Measurements from ENCODE around the gene RNU1-2. TPM values are rescaled to one million over a fixed set of nuclear protein-coding genes. Genes with fewer than 3 reads are reported as not detected.
"Not testable (repeated sequence)": the region's sequence is repeated elsewhere in the genome, so short reads cannot be mapped to it uniquely, and the experiment has no call there.

The RNU1-2 gene
- total RNA-seq (2013) = 946 TPM
- not detected for polyA plus RNA-seq
- polyA minus RNA-seq = not detected in 2 replicates
- 14.5 to 109 (median 21.6) reads per million in 11 experiments for total RNA-seq

DNA sequence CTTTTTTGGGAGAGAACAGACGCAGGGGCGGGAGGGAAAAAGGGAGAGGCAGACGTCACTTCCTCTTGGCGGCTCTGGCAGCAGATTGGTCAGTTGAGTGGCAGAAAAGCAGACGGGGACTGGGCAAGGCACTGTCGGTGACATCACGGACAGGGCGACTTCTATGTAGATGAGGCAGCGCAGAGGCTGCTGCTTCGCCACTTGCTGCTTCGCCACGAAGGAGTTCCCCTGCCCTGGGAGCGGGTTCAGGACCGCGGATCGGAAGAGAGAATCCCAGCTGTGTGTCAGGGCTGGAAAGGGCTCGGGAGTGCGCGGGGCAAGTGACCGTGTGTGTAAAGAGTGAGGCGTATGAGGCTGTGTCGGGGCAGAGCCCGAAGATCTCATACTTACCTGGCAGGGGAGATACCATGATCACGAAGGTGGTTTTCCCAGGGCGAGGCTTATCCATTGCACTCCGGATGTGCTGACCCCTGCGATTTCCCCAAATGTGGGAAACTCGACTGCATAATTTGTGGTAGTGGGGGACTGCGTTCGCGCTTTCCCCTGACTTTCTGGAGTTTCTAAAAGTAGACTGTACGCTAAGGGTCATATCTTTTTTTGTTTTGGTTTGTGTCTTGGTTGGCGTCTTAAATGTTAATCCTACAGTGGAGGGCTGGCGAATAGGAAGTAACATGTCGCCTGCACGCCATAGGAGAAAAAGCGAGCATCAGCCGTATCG lies at the start of gene RNU1-2:
RNU1-2 (plus strand) TSS at position 383 of the 718 bp plus-strand sequence.
- H3K36me3 Mint-ChIP-seq; H3K36me3 ChIP-seq (replicated peaks in 1 of 2; ENCODE audit: control insufficient read depth in 1 of 2, insufficient read depth in 2 of 2, low read length in 2 of 2); H3K9me3 ChIP-seq (replicated peaks in 1 of 2; ENCODE audit: control insufficient read depth in 1 of 2, insufficient read depth in 1 of 2, low read length in 2 of 2); H3K9me3 Mint-ChIP-seq; H3K79me2 ChIP-seq (ENCODE audit: insufficient read depth, low read length); intact Hi-C loops (cut with micrococcal nuclease); H3K27me3 Mint-ChIP-seq (ENCODE audit: low read depth in 3 of 3); H3K27me3 ChIP-seq (ENCODE audit: control insufficient read depth in 2 of 2, insufficient read depth in 2 of 2, low read length in 2 of 2); H4K20me1 ChIP-seq (ENCODE audit: insufficient read depth, low read length): not testable (repeated sequence)
- H3K4me1 ChIP-seq (ENCODE audit: control insufficient read depth in 1 of 2, insufficient read depth in 2 of 2, low read length in 2 of 2) = peaks cover 14 to 20% of the 10 kb centered on the region in 2 donors
- H3K4me3 ChIP-seq (replicated peaks in 1 of 3; ENCODE audit: low read depth in 2 of 3, low read length in 3 of 3) = peak within 1 kb of the TSS; percentile 38 to 77 (median 58)
- H2AFZ ChIP-seq (ENCODE audit: insufficient read depth, low read depth, low read length, poor library complexity, severe bottlenecking) = peak within 1 kb of the TSS; percentile 82
- Mint-ChIP-seq H3K4me3 (peak within 1 kb of the TSS; percentile 61 to 82), H3K27ac (peak within 1 kb of the TSS; percentile 99 to 100 (median 100)), H3K4me1 (peaks cover 18% of the 10 kb centered on the region)
- peak; percentile 96 to 97 (median 96) for DNase-seq
- peak within 1 kb of the TSS; percentile 81 for H3K9ac ChIP-seq (ENCODE audit: insufficient read depth, low read length, poor library complexity, severe bottlenecking)
- WGBS (ENCODE audit: insufficient coverage) = 0% methylated on average over 9 of the region's 39 CpGs
- H3K27ac ChIP-seq (ENCODE audit: low read depth in 1 of 2, low read length in 2 of 2) = peak within 1 kb of the TSS; percentile 94
- peak within 1 kb of the TSS; percentile 65 for H3K4me2 ChIP-seq (replicated peaks; ENCODE audit: extremely low read depth, low read length, poor library complexity, severe bottlenecking)

DNA sequence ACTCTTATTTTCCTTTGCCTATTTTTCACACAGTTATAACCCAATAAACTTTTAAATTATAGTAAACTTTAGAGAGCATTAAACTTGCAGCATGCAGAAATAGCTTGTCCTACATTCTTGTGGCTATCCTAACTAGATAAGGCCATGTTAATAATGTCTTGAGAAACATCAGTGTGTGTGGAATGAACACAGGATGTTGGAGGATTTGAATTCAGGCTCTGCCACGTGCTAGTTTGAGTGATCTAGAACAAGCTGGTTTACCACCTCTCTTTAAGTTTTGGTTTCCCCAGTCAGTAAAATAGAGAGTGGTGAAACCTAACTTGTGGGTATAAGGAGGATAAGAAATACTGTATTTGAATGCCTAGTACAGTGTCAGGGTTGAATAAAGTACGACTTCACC lies 39.6 kb upstream of the RNU1-2 start:
- H3K4me2 ChIP-seq (replicated peaks; ENCODE audit: extremely low read depth, low read length, poor library complexity, severe bottlenecking); DNase-seq; H3K9me3 Mint-ChIP-seq; H2AFZ ChIP-seq (ENCODE audit: insufficient read depth, low read depth, low read length, poor library complexity, severe bottlenecking); H3K4me1 Mint-ChIP-seq; H3K27me3 Mint-ChIP-seq (ENCODE audit: low read depth in 3 of 3); H3K9ac ChIP-seq (ENCODE audit: insufficient read depth, low read length, poor library complexity, severe bottlenecking); H3K36me3 Mint-ChIP-seq; H3K4me3 Mint-ChIP-seq; H3K4me1 ChIP-seq (ENCODE audit: control insufficient read depth in 1 of 2, insufficient read depth in 2 of 2, low read length in 2 of 2); H3K27me3 ChIP-seq (ENCODE audit: control insufficient read depth in 2 of 2, insufficient read depth in 2 of 2, low read length in 2 of 2); H3K36me3 ChIP-seq (replicated peaks in 1 of 2; ENCODE audit: control insufficient read depth in 1 of 2, insufficient read depth in 2 of 2, low read length in 2 of 2); H3K4me3 ChIP-seq (replicated peaks in 1 of 3; ENCODE audit: low read depth in 2 of 3, low read length in 3 of 3); intact Hi-C loops (cut with micrococcal nuclease); H3K79me2 ChIP-seq (ENCODE audit: insufficient read depth, low read length); H3K9me3 ChIP-seq (replicated peaks in 1 of 2; ENCODE audit: control insufficient read depth in 1 of 2, insufficient read depth in 1 of 2, low read length in 2 of 2); H3K27ac ChIP-seq (ENCODE audit: low read depth in 1 of 2, low read length in 2 of 2); H3K27ac Mint-ChIP-seq; H4K20me1 ChIP-seq (ENCODE audit: insufficient read depth, low read length): not testable (repeated sequence)
- WGBS (ENCODE audit: insufficient coverage) = no CpG with 5 or more reads among the region's 2 CpGs

DNA sequence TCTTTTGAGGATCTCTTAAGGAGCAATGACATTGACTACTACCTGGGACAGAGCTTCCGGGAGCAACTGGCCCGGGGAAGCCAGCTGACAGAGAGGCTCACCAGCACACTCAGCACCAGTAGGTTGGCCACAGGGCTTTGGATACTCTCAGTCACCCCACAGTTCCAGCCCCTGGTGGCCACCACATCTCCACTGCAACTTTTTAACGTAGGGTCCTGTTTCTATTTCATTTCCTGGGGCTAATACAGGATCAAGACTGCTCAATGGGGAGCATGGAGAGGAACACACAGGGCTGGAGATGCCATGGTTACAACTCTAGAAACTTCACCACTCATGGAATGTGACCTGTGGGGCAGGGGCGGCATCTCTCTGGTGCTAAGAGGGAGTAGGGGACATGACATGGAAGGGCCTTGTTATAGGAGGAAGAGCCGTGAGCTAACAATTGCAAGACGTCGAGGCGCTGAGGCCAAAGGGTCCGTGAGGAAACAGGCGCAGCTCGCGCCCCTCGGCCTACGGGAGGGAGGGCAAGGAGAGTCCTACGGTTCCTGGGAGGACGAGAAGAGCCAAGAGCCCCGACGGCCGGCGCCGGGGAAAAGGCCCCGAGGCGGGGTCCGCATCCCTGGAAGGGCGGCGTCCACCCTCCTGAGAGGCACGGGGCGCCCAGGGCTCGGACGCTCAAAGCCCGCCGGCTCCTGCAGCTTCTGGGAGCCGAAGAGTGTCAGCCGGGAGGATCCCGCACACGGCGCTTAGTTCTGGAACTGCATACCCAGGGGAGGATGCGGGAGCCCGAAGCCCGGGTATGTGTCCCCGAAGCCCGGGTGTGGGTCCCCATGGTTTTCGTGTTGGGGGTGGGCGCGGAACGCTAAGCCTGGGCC lies 36.4 kb upstream of the RNU1-2 start:
- peak overlapping the region in 1 of 7 donors; percentile 54 for H3K27ac Mint-ChIP-seq
- H3K4me2 ChIP-seq (replicated peaks; ENCODE audit: extremely low read depth, low read length, poor library complexity, severe bottlenecking); H2AFZ ChIP-seq (ENCODE audit: insufficient read depth, low read depth, low read length, poor library complexity, severe bottlenecking); intact Hi-C loops (cut with micrococcal nuclease); H3K9me3 Mint-ChIP-seq; H3K4me3 ChIP-seq (replicated peaks in 1 of 3; ENCODE audit: low read depth in 2 of 3, low read length in 3 of 3); H3K9me3 ChIP-seq (replicated peaks in 1 of 2; ENCODE audit: control insufficient read depth in 1 of 2, insufficient read depth in 1 of 2, low read length in 2 of 2); H4K20me1 ChIP-seq (ENCODE audit: insufficient read depth, low read length); H3K4me1 ChIP-seq (ENCODE audit: control insufficient read depth in 1 of 2, insufficient read depth in 2 of 2, low read length in 2 of 2); DNase-seq; H3K79me2 ChIP-seq (ENCODE audit: insufficient read depth, low read length); H3K9ac ChIP-seq (ENCODE audit: insufficient read depth, low read length, poor library complexity, severe bottlenecking); H3K4me3 Mint-ChIP-seq; H3K36me3 Mint-ChIP-seq; H3K27me3 Mint-ChIP-seq (ENCODE audit: low read depth in 3 of 3); H3K27ac ChIP-seq (ENCODE audit: low read depth in 1 of 2, low read length in 2 of 2); H3K4me1 Mint-ChIP-seq; H3K27me3 ChIP-seq (ENCODE audit: control insufficient read depth in 2 of 2, insufficient read depth in 2 of 2, low read length in 2 of 2); H3K36me3 ChIP-seq (replicated peaks in 1 of 2; ENCODE audit: control insufficient read depth in 1 of 2, insufficient read depth in 2 of 2, low read length in 2 of 2): not testable (repeated sequence)
- no CpG with 5 or more reads among the region's 46 CpGs for WGBS (ENCODE audit: insufficient coverage)

DNA sequence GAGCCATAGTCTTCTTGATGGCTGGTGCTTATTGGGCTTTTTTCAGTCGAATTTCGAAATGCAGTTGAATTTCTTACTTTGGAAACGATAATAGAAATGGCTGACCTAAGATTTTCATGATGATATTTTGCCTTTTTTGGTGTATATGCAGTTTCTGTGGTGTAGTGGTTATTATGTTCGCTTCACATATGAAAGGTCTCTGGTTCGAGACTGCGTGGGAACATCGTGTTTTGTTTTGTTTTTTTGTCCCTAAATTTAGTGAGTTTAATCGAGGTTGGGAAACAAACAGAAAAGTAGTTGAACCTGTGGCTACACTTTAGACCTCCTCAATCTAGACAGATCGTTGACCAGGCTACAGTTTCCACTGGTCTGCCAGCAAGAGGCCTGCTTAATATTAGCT lies 35.7 kb upstream of the RNU1-2 start:
- H3K4me3 ChIP-seq (replicated peaks in 1 of 3; ENCODE audit: low read depth in 2 of 3, low read length in 3 of 3); H3K36me3 Mint-ChIP-seq; DNase-seq; H3K4me1 ChIP-seq (ENCODE audit: control insufficient read depth in 1 of 2, insufficient read depth in 2 of 2, low read length in 2 of 2); H3K4me1 Mint-ChIP-seq; H3K9me3 ChIP-seq (replicated peaks in 1 of 2; ENCODE audit: control insufficient read depth in 1 of 2, insufficient read depth in 1 of 2, low read length in 2 of 2); H2AFZ ChIP-seq (ENCODE audit: insufficient read depth, low read depth, low read length, poor library complexity, severe bottlenecking); H3K27ac ChIP-seq (ENCODE audit: low read depth in 1 of 2, low read length in 2 of 2); H3K9ac ChIP-seq (ENCODE audit: insufficient read depth, low read length, poor library complexity, severe bottlenecking); H3K79me2 ChIP-seq (ENCODE audit: insufficient read depth, low read length); H3K27me3 ChIP-seq (ENCODE audit: control insufficient read depth in 2 of 2, insufficient read depth in 2 of 2, low read length in 2 of 2); H3K4me2 ChIP-seq (replicated peaks; ENCODE audit: extremely low read depth, low read length, poor library complexity, severe bottlenecking); H4K20me1 ChIP-seq (ENCODE audit: insufficient read depth, low read length); intact Hi-C loops (cut with micrococcal nuclease); H3K27me3 Mint-ChIP-seq (ENCODE audit: low read depth in 3 of 3); H3K36me3 ChIP-seq (replicated peaks in 1 of 2; ENCODE audit: control insufficient read depth in 1 of 2, insufficient read depth in 2 of 2, low read length in 2 of 2); H3K4me3 Mint-ChIP-seq; H3K27ac Mint-ChIP-seq; H3K9me3 Mint-ChIP-seq: not testable (repeated sequence)
- no CpG with 5 or more reads among the region's 9 CpGs for WGBS (ENCODE audit: insufficient coverage)

Data from CD14-positive monocyte (primary cell).